GM12878 (cell line): Measurements from ENCODE around the gene PRM3. TPM values are rescaled to one million over a fixed set of nuclear protein-coding genes. Genes with fewer than 3 reads are reported as not detected.

Experiments
- ASH2L ChIP-seq: fragments of 300-600, 200-600 bp; sonication (generic); IDR thresholded peaks from 2 replicates; pipeline ENCODE4 v1.6.1; 2017; ENCODE audit warnings: low read depth, mild to moderate bottlenecking, borderline replicate concordance
- BHLHE40 ChIP-seq, 2 experiments: fragments of 450-650 bp in 1 of 2; IDR thresholded peaks; 2 replicates each; pipeline ENCODE4 v1.6.1; 2011 to 2017; ENCODE audit warnings: low read depth in 2 of 2, borderline replicate concordance in 1 of 2, improper control_type of control experiment in 1 of 2, low read length in 1 of 2, mild to moderate bottlenecking in 1 of 2
- BRCA1 ChIP-seq: IDR thresholded peaks from 2 replicates; pipeline ENCODE4 v1.6.1; 2011; ENCODE audit warnings: low read depth, low read length, improper control_type of control experiment
- CBX3 ChIP-seq: fragments of 200-600 bp; sonication (generic); IDR thresholded peaks from 2 replicates; pipeline ENCODE4 v1.6.1; 2016; ENCODE audit warnings: low read depth, borderline replicate concordance
- HDAC6 ChIP-seq: fragments of 200-600 bp; sonication (generic); IDR thresholded peaks from one replicate; pipeline ENCODE4 v1.8.0; 2017; ENCODE audit warnings: antibody characterized with exemption; ENCODE audit not compliant: unreplicated experiment
- MTA2 ChIP-seq: fragments of 450-650 bp; IDR thresholded peaks from 2 replicates; pipeline ENCODE4 v1.6.1; 2016; ENCODE audit warnings: low read depth, mild to moderate bottlenecking, moderate library complexity
- MYC ChIP-seq: IDR thresholded peaks from 2 replicates; pipeline ENCODE4 v1.6.1; 2011; ENCODE audit warnings: mild to moderate bottlenecking, low read length, moderate library complexity, inconsistent platforms; ENCODE audit not compliant: insufficient read depth, insufficient replicate concordance, insufficient read length, severe bottlenecking
- POLR2AphosphoS2 ChIP-seq: IDR thresholded peaks from 2 replicates; pipeline ENCODE4 v1.6.1; 2011; ENCODE audit warnings: low read depth, mild to moderate bottlenecking, low read length, improper control_type of control experiment, moderate library complexity
- RCOR1 ChIP-seq: conservative IDR thresholded peaks from 2 replicates; pipeline ENCODE4 v1.6.1; 2012; ENCODE audit warnings: low read depth, low read length, improper control_type of control experiment
- SMC3 ChIP-seq: IDR thresholded peaks from 2 replicates; pipeline ENCODE4 v1.6.1; 2011; ENCODE audit warnings: low read length, improper control_type of control experiment, borderline replicate concordance
- ZNF274 ChIP-seq: IDR thresholded peaks from one replicate; pipeline ENCODE4 v1.8.0; 2011; ENCODE audit not compliant: insufficient read length, insufficient read depth
- polyA plus RNA-seq, 11 experiments: library from polyadenylated mRNA; depleted of rRNA in 4 of 11; unstranded in 6 of 11; stranded (reverse) in 5 of 11; fragments of >200 nt; fragmentation: Nextera tagmentation in 4 of 11; fragmentation: Illumina TruSeq in 1 of 11; extraction: Ambion mirVana in 4 of 11; extraction: Trizol in 1 of 11; gene quantifications; 1 replicate in 1 of 11; 2 replicates in 10 of 11; pipeline versions ENCODE4 v1.2.1 to v1.2.3, GENCODE V29; 2011 to 2016; ENCODE audit warnings: inconsistent platforms in 2 of 11, missing spikeins in 2 of 11, low read depth in 1 of 11
- total RNA-seq, 4 experiments: library from RNA; depleted of rRNA in 3 of 4; stranded (reverse); fragments of >200 nt in 3 of 4; fragmentation: Illumina TruSeq in 1 of 4; extraction: Trizol in 1 of 4; gene quantifications; 2 replicates each; pipeline versions ENCODE4 v1.2.1 to v1.2.3, GENCODE V29; 2013 to 2021
- TF ChIP-seq, protein P1 (sequence below): fragments of 450-650 bp; formaldehyde crosslinking; IDR thresholded peaks from 2 replicates; pipeline ENCODE4 v1.5.0; 2022; ENCODE audit warnings: mild to moderate bottlenecking, missing genetic modification characterization
- TF ChIP-seq, protein P2 (sequence below): IDR thresholded peaks from 2 replicates; pipeline ENCODE4 v1.6.1; 2011; ENCODE audit warnings: low read depth, low read length, improper control_type of control experiment, borderline replicate concordance
- TF ChIP-seq, protein P3 (sequence below): fragments of 150-350 bp; IDR thresholded peaks from 2 replicates; pipeline ENCODE4 v1.6.1; 2016; ENCODE audit warnings: low read depth, low read length
- TF ChIP-seq, protein P4 (sequence below), 3 experiments: IDR thresholded peaks in 2 of 3; conservative IDR thresholded peaks in 1 of 3; 2 replicates each; pipeline ENCODE4 v1.5.1; 2011; ENCODE audit warnings: low read depth in 3 of 3, low read length in 3 of 3, mild to moderate bottlenecking in 3 of 3, control low read depth in 2 of 3, moderate library complexity in 2 of 3, inconsistent platforms in 1 of 3, mixed read lengths in 1 of 3; ENCODE audit not compliant: control insufficient read depth in 2 of 3, insufficient read depth in 1 of 3; ENCODE audit errors: extremely low read depth in 1 of 3
- TF ChIP-seq, protein P5 (sequence below): IDR thresholded peaks from 2 replicates; pipeline ENCODE4 v1.6.1; 2011; ENCODE audit warnings: low read depth, mild to moderate bottlenecking, low read length, moderate library complexity, borderline replicate concordance; ENCODE audit errors: extremely low read depth

Gene PRM3
- total and polyA plus RNA-seq, 10 of the 15 experiments (the other 5 are each of a cell fraction or from before 2014, with no cell fraction given): not detected

DNA sequence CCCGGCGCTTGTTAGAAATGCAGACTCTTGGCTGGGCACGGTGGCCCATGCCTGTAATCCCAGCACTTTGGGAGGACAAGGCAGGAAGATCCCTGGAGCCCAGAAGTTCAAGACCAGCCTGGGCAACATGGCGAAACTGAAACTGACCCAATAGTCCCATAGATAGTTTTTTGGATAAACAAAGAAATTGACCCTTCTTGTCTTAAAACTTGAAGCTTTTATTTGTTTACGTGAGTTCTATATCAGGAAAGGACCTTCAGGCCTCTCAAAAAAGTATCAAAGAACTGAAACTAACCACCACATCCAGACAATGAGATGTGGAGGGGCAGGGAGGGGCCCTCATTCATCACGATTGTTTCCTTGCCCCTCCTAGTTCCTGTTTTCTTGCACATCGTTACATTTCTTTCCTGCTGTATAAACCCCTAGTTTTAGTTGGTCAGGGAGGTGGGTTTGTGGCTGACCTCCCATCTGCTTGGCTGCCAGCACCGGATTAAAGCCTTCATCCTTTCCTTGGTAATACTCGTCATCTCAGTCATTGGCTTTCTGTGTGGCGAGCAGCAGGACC lies 37.6 kb upstream of the PRM3 start (continued):
- TF ChIP-seq, protein P1, sequence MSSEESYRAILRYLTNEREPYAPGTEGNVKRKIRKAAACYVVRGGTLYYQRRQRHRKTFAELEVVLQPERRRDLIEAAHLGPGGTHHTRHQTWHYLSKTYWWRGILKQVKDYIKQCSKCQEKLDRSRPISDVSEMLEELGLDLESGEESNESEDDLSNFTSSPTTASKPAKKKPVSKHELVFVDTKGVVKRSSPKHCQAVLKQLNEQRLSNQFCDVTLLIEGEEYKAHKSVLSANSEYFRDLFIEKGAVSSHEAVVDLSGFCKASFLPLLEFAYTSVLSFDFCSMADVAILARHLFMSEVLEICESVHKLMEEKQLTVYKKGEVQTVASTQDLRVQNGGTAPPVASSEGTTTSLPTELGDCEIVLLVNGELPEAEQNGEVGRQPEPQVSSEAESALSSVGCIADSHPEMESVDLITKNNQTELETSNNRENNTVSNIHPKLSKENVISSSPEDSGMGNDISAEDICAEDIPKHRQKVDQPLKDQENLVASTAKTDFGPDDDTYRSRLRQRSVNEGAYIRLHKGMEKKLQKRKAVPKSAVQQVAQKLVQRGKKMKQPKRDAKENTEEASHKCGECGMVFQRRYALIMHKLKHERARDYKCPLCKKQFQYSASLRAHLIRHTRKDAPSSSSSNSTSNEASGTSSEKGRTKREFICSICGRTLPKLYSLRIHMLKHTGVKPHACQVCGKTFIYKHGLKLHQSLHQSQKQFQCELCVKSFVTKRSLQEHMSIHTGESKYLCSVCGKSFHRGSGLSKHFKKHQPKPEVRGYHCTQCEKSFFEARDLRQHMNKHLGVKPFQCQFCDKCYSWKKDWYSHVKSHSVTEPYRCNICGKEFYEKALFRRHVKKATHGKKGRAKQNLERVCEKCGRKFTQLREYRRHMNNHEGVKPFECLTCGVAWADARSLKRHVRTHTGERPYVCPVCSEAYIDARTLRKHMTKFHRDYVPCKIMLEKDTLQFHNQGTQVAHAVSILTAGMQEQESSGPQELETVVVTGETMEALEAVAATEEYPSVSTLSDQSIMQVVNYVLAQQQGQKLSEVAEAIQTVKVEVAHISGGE (CRISPR knock-in tag): no peak
- TF ChIP-seq MYC (no peak), MTA2 (peak; percentile 65; the same call in 1 of the 2 replicates), SMC3 (no peak; the same call in 1 of the 2 replicates), POLR2AphosphoS2 (no peak), CBX3 (no peak), RCOR1 (no peak), BHLHE40 (IDR thresholded peaks at IDR 0.05; ENCODE audit: borderline replicate concordance in 1 of 2, low read depth in 2 of 2, low read length in 1 of 2) (peak; percentile 79 to 80), ASH2L (peak; percentile 54; the same call in 1 of the 2 replicates), BRCA1 (no peak), HDAC6 (no peak), ZNF274 (no peak)
- TF ChIP-seq, protein P2, sequence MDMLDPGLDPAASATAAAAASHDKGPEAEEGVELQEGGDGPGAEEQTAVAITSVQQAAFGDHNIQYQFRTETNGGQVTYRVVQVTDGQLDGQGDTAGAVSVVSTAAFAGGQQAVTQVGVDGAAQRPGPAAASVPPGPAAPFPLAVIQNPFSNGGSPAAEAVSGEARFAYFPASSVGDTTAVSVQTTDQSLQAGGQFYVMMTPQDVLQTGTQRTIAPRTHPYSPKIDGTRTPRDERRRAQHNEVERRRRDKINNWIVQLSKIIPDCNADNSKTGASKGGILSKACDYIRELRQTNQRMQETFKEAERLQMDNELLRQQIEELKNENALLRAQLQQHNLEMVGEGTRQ: no peak
- TF ChIP-seq, protein P3, sequence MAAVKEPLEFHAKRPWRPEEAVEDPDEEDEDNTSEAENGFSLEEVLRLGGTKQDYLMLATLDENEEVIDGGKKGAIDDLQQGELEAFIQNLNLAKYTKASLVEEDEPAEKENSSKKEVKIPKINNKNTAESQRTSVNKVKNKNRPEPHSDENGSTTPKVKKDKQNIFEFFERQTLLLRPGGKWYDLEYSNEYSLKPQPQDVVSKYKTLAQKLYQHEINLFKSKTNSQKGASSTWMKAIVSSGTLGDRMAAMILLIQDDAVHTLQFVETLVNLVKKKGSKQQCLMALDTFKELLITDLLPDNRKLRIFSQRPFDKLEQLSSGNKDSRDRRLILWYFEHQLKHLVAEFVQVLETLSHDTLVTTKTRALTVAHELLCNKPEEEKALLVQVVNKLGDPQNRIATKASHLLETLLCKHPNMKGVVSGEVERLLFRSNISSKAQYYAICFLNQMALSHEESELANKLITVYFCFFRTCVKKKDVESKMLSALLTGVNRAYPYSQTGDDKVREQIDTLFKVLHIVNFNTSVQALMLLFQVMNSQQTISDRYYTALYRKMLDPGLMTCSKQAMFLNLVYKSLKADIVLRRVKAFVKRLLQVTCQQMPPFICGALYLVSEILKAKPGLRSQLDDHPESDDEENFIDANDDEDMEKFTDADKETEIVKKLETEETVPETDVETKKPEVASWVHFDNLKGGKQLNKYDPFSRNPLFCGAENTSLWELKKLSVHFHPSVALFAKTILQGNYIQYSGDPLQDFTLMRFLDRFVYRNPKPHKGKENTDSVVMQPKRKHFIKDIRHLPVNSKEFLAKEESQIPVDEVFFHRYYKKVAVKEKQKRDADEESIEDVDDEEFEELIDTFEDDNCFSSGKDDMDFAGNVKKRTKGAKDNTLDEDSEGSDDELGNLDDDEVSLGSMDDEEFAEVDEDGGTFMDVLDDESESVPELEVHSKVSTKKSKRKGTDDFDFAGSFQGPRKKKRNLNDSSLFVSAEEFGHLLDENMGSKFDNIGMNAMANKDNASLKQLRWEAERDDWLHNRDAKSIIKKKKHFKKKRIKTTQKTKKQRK: no peak
- TF ChIP-seq, protein P4, sequence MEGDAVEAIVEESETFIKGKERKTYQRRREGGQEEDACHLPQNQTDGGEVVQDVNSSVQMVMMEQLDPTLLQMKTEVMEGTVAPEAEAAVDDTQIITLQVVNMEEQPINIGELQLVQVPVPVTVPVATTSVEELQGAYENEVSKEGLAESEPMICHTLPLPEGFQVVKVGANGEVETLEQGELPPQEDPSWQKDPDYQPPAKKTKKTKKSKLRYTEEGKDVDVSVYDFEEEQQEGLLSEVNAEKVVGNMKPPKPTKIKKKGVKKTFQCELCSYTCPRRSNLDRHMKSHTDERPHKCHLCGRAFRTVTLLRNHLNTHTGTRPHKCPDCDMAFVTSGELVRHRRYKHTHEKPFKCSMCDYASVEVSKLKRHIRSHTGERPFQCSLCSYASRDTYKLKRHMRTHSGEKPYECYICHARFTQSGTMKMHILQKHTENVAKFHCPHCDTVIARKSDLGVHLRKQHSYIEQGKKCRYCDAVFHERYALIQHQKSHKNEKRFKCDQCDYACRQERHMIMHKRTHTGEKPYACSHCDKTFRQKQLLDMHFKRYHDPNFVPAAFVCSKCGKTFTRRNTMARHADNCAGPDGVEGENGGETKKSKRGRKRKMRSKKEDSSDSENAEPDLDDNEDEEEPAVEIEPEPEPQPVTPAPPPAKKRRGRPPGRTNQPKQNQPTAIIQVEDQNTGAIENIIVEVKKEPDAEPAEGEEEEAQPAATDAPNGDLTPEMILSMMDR (IDR thresholded peaks at IDR 0.05 in 2 of 3, conservative IDR thresholded peaks at IDR 0.05 in 1 of 3; ENCODE audit: control insufficient read depth in 2 of 3, extremely low read depth in 1 of 3, insufficient read depth in 1 of 3, low read depth in 3 of 3, low read length in 3 of 3): no peak
- TF ChIP-seq, protein P5, sequence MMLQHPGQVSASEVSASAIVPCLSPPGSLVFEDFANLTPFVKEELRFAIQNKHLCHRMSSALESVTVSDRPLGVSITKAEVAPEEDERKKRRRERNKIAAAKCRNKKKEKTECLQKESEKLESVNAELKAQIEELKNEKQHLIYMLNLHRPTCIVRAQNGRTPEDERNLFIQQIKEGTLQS: no peak
